UCSD-AML1 (cell line): ENCODE measurements around the gene BANK1.

Experiments used
- DNase-seq: peaks from one replicate; lab custom pipeline; 2025; ENCODE audit not compliant: unreplicated experiment; lab: John Stamatoyannopoulos, UW

The BANK1 gene

GRCh38 chr4:101790521-101791181 is at the start of gene BANK1:
Gene BANK1, plus strand, starts transcription at chr4:101790730. Its CDS starts 151 bp downstream, at chr4:101790881.
- peak; percentile 93 for DNase-seq

GRCh38 chr4:101753721-101754120 is 36.8 kb upstream of the BANK1 start:
- DNase-seq: no peak

GRCh38 chr4:101756181-101756580 is 34.3 kb upstream of the BANK1 start:
- DNase-seq: no peak

DNA sequence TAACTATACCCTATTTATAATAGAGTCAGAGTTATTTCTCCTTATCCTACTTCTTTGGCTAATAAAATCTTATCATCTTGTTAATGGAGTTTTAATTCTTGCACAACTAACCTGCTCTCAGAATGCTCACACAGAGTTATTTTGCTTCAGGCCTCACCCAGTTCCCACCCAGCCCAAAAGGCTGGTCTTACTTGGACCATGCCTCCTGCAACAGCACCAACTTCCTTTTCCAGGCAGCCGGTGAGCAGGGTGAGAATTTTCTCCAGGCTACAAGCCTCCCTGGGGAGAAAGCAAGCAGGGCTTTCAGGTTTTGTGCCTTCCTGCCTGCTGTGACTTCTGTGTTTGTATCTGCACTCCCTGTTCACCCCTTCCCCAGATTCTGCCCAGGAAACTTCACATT is 29.1 kb upstream of the BANK1 start:
- peak; percentile 11 for DNase-seq

GRCh38 chr4:101762025-101762424 is 28.5 kb upstream of the BANK1 start:
- DNase-seq: no peak

DNA sequence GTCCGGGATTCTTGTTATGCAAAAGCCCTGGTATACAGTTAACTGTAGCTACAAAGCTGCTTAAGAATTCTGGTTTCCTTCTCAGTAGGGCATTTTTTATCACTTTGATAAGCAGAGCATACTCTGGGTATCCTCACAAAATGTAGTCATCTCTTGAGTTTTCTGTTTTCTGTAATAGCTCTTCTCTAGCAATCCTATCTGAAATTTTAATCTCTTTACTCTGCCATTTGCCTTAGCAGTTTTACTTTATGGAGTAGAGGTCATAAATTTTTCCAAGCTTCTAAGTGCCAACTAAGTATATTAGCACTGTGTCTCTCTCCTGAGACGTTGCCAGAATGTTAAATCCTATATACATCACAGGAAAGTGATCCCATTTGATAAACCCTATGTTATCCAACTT is 28.0 kb upstream of the BANK1 start:
- DNase-seq: no peak

GRCh38 chr4:101763576-101763975 is 27.0 kb upstream of the BANK1 start:
- DNase-seq: no peak

- no peak for DNase-seq
These were observed 15.7 kb upstream of the BANK1 start for GRCh38 chr4:101774807-101775206.

GRCh38 chr4:101777431-101777830 is 13.1 kb upstream of the BANK1 start:
- DNase-seq: no peak

DNA sequence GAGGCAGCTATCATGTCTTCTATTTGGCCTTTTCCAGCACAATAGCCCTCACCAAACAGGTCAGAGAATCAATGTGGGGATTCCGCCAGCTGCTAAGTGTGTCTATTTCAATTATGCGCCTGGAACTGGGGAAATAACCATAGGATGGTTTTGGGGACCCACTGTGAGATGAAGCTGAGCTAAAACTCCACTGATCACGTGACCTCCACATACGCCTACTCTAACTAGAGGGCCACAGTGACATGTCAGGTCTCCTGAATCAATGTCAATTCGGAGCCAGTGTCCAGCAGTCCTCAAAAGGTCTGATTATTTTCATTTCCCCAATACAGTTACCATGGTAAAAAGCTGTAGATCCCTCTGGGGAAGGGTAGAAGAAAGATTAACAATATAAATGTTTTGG is 10.2 kb upstream of the BANK1 start:
- DNase-seq: no peak

GRCh38 chr4:101782546-101782945 is 8.0 kb upstream of the BANK1 start:
- DNase-seq: no peak

- DNase-seq: no peak
These were observed 5.6 kb upstream of the BANK1 start for GRCh38 chr4:101784957-101785356.

GRCh38 chr4:101785486-101785885 is 5.0 kb upstream of the BANK1 start:
- DNase-seq: no peak

GRCh38 chr4:101787701-101788316 is 2.7 kb upstream of the BANK1 start:
- no peak for DNase-seq

GRCh38 chr4:101791182-101791558 is 640 bp downstream of the BANK1 start:
- no peak for DNase-seq

- peak; percentile 26 for DNase-seq
These were observed 1.6 kb downstream of the BANK1 start for GRCh38 chr4:101792056-101792590.

- DNase-seq: no peak
These were observed 2.9 kb downstream of the BANK1 start for GRCh38 chr4:101793397-101793796.

GRCh38 chr4:101794806-101795205 is 4.3 kb downstream of the BANK1 start:
- no peak for DNase-seq

DNA sequence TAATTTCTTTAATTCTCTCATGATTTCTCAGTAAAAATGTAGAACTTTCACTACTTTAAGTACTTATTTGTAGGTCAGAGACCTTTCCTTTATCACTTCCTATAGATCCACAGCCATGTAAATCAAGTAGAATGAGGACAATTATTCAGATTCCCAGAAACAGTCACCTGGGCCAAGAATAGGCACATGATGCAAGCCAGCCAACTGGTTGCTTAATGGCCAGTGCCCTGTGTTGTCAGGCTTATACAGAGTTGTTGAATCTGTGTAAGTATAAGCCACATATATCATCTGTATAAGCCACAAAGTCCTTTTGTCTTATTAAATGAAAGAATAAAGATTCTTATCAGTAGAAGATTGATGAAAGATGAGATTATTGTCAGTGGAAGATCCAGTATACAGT is 5.2 kb downstream of the BANK1 start:
- DNase-seq: no peak

DNA sequence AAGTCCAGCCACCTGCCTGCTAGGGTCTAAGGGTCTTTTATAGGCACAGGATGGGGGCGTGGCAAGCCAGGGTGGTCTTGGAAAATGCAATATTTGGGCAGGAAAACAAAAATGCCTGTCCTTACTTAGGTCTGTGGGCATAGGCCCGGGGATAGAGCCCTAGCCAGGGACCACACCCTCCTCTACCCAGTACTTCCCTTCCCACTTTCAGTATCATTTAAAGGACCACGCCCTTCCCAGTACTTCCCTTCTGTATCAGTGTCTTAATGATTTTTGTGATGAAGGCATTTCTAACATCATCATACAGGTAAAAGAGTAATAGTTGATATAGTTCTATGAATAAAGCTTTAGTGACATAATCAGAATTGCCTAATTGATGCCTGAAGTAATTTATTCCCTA is 11.4 kb downstream of the BANK1 start:
- DNase-seq: no peak

- DNase-seq: no peak
These were observed 16.4 kb downstream of the BANK1 start for GRCh38 chr4:101806914-101807313.

DNA sequence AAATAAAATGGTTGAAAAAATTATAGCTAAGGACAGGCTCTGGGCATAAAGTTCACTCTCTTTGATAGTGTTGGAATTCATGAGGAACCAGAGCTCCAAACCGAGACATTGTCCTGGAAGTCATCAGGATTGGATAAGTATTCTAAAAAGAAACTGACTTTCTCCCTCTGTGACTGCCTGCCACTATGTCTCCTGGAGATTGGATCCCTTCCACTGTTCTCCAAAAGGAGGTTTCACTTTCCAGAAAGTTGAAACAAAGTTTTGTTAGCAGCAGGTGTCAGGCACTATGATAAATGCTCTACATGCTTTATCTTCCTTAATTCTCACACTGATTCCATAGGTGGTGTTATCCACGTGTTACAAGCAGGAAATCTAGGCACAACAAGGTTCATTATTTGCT is 16.8 kb downstream of the BANK1 start:
- no peak for DNase-seq

GRCh38 chr4:101813604-101814003 is 23.1 kb downstream of the BANK1 start:
- DNase-seq: peak; percentile 41
